Upper lobe of right lung (tissue), 1 donor: Measurements from ENCODE around the gene MED27. TPM values are rescaled to one million over a fixed set of nuclear protein-coding genes. Genes with fewer than 3 reads are reported as not detected.

Experiments
- ATAC-seq: fragments of 200-7000 bp; cut with Tn5 transposase; one replicate; pipeline ENCODE4 v1.9.1; 2020; ENCODE audit warnings: mild to moderate bottlenecking, moderate library complexity
- DNase-seq: peaks from one replicate; pipeline ENCODE4 v3.0.0-alpha.2; 2020
- H3K27ac ChIP-seq: fragments of 200-600 bp; one replicate; pipeline ENCODE4 v1.8.0; 2022
- H3K27me3 ChIP-seq: fragments of 200-600 bp; one replicate; pipeline ENCODE4 v1.8.0; 2022; ENCODE audit warnings: mild to moderate bottlenecking
- H3K36me3 ChIP-seq: fragments of 200-600 bp; one replicate; pipeline ENCODE4 v1.8.0; 2022
- H3K4me1 ChIP-seq: fragments of 200-600 bp; one replicate; pipeline ENCODE4 v1.8.0; 2022
- H3K4me3 ChIP-seq: fragments of 200-600 bp; one replicate; pipeline ENCODE4 v1.8.0; 2022; ENCODE audit warnings: mild to moderate bottlenecking
- H3K9me3 ChIP-seq: fragments of 200-600 bp; one replicate; pipeline ENCODE4 v1.8.0; 2022
- CTCF ChIP-seq: fragments of 200-600 bp; IDR thresholded peaks from one replicate; pipeline ENCODE4 v1.8.0; 2022; ENCODE audit warnings: antibody characterized with exemption
- intact Hi-C: fragments of 100-400 bp; cut with DNase I; formaldehyde crosslinking; loops from one replicate; pipeline ENCODE4 v1.11.0; 2022
- long read RNA-seq: library from polyadenylated mRNA; unstranded; transcript quantifications from one replicate; pipeline ENCODE4 v2.0.0, GENCODE V29; 2021
- total RNA-seq: library from RNA; stranded (reverse); fragmentation: NEBNext Ultra II Directional; extraction: Animal tissue kit (Norgen Biotek cat#: 25700); gene quantifications from one replicate; pipeline ENCODE4 v1.2.1, GENCODE V29; 2021
- donor health status: DM: no; HTN: yes; CAD: no; lungs with severe emphysema.

The MED27 gene, protein sequence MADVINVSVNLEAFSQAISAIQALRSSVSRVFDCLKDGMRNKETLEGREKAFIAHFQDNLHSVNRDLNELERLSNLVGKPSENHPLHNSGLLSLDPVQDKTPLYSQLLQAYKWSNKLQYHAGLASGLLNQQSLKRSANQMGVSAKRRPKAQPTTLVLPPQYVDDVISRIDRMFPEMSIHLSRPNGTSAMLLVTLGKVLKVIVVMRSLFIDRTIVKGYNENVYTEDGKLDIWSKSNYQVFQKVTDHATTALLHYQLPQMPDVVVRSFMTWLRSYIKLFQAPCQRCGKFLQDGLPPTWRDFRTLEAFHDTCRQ
- total RNA-seq, result 14.2 TPM
- long read RNA-seq, transcript MED27-201 (8 exons, 1,431 nt), result major isoform, 13 of 21 reads
- long read RNA-seq, partial matches to known transcripts, result 1 of 21 reads
- long read RNA-seq, other reads (novel, unspliced or antisense), result 6 of 21 reads

- peak within 1 kb of the TSS; percentile 98 for H3K4me3 ChIP-seq
- H3K27me3 ChIP-seq, result no peaks in the 10 kb centered on the region
- DNase-seq (peak; percentile 96), ATAC-seq (peak; percentile 96)
- H3K9me3 ChIP-seq, result no peaks in the 10 kb centered on the region
- TF ChIP-seq CTCF, result no peak
- H3K36me3 ChIP-seq, result peaks cover 21% of the 10 kb centered on the region
- peak within 1 kb of the TSS; percentile 70 for H3K27ac ChIP-seq
- H3K4me1 ChIP-seq, result peaks cover 14% of the 10 kb centered on the region
- intact Hi-C loops, result no loop called here
Measured at GRCh38 chr9:132079391-132080091, at the start of gene MED27. Gene MED27, minus strand, starts transcription at chr9:132079867. Its CDS starts 23 bp downstream, at chr9:132079844.

DNA sequence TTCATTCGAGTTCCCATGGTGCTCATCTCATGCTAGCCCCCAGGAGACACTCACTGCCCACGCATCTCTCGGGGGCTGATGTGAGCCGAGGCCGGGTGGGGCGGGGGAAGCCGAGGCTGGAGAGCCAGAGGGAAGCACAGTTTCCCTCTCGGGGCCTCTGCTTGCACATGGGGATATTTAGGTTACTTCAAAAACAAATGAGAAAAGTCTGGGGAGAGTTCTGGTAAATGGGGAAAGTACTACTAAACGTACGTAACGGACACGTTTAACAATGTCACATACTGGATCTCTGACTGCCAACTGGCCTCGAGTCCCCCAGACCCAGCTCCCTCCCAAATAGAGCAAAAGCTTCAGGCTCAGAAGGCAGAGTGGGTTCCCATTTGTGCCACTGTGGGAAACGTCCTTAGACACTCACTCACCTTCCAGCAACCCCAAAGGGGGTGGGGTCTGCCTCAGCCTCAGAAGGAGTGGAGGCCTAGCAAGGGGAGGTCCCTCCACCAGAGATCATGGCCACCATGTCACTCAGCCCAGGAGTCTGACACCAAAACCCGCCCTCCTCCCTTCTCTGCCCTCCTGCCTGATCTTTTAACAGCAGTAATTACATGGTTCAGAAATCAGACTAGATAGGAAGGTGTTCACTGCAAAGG lies 48.3 kb upstream of the MED27 start:
- intact Hi-C loops, result no loop called here
- H3K4me1 ChIP-seq, result peaks cover 6% of the 10 kb centered on the region
- H3K27me3 ChIP-seq, result peaks cover 26% of the 10 kb centered on the region
- no peak overlapping the region for H3K27ac ChIP-seq
- no peak for DNase-seq
- no peak for TF ChIP-seq CTCF
- H3K9me3 ChIP-seq, result no peaks in the 10 kb centered on the region
- no peak overlapping the region for H3K4me3 ChIP-seq
- ATAC-seq, result no peak
- H3K36me3 ChIP-seq, result no peaks in the 10 kb centered on the region

GRCh38 chr9:132126680-132127236 lies 47.1 kb upstream of the MED27 start:
- DNase-seq (no peak), ATAC-seq (no peak)
- H3K27ac ChIP-seq, result no peak overlapping the region
- H3K9me3 ChIP-seq, result no peaks in the 10 kb centered on the region
- intact Hi-C loops, result no loop called here
- peaks cover 26% of the 10 kb centered on the region for H3K27me3 ChIP-seq
- no peak overlapping the region for H3K4me3 ChIP-seq
- H3K4me1 ChIP-seq, result peaks cover 6% of the 10 kb centered on the region
- no peaks in the 10 kb centered on the region for H3K36me3 ChIP-seq
- TF ChIP-seq CTCF, result no peak

GRCh38 chr9:132125944-132126679 lies 46.4 kb upstream of the MED27 start:
- H3K27ac ChIP-seq, result no peak overlapping the region
- TF ChIP-seq CTCF, result no peak
- ATAC-seq (peak; percentile 62), DNase-seq (no peak)
- peaks cover 6% of the 10 kb centered on the region for H3K4me1 ChIP-seq
- H3K9me3 ChIP-seq, result no peaks in the 10 kb centered on the region
- intact Hi-C loops, result no loop called here
- peaks cover 26% of the 10 kb centered on the region for H3K27me3 ChIP-seq
- no peaks in the 10 kb centered on the region for H3K36me3 ChIP-seq
- no peak overlapping the region for H3K4me3 ChIP-seq

- no peak for ATAC-seq
- H3K9me3 ChIP-seq, result no peaks in the 10 kb centered on the region
- intact Hi-C loops, result no loop called here
- no peak overlapping the region for H3K4me3 ChIP-seq
- no peaks in the 10 kb centered on the region for H3K36me3 ChIP-seq
- TF ChIP-seq CTCF, result no peak
- peaks cover 6% of the 10 kb centered on the region for H3K4me1 ChIP-seq
- no peak for DNase-seq
- no peak overlapping the region for H3K27ac ChIP-seq
- peaks cover 22% of the 10 kb centered on the region for H3K27me3 ChIP-seq
Measured at GRCh38 chr9:132125361-132125760, 45.7 kb upstream of the MED27 start.
